GM12874 (cell line): ENCODE data around the gene MAPK8IP3.

Source experiments
- TF ChIP-seq, protein P1 (sequence below): IDR thresholded peaks from 2 replicates; pipeline ENCODE4 v1.5.1; 2011; ENCODE audit warnings: low read depth, mild to moderate bottlenecking, control low read depth, low read length, moderate library complexity; ENCODE audit not compliant: insufficient read depth

The MAPK8IP3 gene

DNA sequence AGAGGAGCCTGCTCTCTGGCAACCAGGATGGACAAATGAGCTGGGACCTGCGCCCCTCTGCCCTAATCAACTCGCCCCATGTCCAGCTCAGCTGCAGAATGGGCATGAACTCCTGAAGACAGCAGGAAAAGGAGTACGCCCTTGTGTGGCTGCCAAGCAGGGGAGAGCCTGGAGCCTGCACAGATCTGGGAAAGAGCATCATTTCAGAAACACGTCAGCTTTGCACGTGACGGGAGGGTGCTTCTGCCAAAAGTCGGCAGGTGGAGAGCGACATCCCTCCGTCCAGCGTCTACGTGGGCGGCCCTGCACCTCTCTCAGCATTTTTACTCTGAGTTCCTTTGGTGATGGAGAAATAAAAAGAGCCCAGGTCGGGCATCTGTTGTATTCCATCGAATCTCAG, 46.9 kb downstream of the MAPK8IP3 start:
- TF ChIP-seq, protein P1, sequence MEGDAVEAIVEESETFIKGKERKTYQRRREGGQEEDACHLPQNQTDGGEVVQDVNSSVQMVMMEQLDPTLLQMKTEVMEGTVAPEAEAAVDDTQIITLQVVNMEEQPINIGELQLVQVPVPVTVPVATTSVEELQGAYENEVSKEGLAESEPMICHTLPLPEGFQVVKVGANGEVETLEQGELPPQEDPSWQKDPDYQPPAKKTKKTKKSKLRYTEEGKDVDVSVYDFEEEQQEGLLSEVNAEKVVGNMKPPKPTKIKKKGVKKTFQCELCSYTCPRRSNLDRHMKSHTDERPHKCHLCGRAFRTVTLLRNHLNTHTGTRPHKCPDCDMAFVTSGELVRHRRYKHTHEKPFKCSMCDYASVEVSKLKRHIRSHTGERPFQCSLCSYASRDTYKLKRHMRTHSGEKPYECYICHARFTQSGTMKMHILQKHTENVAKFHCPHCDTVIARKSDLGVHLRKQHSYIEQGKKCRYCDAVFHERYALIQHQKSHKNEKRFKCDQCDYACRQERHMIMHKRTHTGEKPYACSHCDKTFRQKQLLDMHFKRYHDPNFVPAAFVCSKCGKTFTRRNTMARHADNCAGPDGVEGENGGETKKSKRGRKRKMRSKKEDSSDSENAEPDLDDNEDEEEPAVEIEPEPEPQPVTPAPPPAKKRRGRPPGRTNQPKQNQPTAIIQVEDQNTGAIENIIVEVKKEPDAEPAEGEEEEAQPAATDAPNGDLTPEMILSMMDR, result no peak

DNA sequence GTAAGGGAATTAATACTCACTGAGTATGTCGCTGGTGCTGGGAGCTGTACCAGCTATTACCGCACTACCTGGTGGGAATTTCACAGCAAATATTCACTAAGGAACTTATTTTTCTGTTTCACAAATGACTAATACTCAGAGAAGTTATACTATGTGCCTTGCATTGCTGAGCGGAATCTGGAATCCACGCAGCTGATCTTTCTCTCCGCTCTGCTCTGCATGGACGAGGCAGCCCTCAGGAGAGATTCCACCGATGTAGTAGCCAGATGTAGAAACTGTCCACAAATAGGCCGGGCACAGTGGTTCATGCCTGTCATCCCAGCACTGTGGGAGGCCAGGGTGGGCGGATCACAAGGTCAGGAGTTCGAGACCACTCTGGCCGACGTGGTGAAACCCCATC, 48.2 kb downstream of the MAPK8IP3 start:
- TF ChIP-seq, protein P1, result no peak

DNA sequence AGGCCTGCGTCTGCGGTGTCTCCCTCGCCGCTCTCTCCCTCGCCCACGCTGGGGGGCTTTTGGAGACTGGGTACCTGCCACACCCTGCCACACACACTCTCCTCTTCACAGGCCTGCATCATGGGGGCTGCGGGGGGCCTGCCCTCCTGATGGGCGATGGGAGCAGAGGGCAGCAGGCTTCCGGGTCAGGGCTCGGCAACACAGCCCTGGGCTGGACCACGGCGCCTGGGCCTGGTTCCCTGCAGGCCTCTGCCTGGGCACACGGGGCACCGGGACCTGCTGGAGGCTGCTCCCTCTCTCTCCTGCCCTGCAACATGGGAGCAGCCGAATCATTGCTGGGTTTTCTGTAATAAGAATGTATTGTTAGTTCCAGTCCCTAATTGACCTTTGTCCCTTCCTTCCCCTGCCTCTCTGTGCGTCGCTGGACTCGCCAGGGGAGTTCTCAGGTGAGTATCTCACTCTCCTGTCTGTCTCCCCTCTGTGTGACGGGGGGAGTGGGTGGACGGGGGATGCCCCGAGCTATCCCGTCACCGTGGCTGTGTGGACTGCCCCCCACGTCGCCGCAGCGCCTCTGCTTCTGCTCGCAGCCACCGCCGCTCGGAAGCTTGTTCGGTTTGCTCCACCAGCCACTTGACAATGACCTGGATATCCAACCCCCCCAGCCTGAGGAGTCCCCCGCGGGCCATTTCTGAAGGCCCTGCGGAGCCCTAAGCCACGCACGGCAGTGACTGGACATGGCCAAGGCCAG, 51.9 kb downstream of the MAPK8IP3 start:
- TF ChIP-seq, protein P1, result no peak

DNA sequence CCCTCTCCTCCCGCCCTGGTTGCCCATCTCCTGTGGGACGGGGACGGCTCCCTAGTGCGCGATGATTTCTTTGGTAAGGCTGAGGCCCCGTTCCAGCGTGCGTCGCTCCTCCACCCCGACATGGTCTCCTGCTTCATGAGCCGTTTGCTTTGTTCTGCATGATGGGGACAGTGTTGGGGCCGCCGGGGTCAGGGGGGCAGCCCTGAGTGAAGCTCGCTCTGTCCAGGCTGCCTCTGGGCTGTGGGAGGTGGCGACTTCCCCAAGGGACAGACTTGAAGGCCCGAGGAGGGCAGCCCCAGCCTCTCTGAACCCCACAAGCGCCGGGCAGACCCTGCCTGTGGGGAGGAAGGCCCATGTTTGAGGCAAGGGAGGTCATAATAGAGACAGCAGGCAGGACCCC, 52.9 kb downstream of the MAPK8IP3 start:
- TF ChIP-seq, protein P1, result no peak

DNA sequence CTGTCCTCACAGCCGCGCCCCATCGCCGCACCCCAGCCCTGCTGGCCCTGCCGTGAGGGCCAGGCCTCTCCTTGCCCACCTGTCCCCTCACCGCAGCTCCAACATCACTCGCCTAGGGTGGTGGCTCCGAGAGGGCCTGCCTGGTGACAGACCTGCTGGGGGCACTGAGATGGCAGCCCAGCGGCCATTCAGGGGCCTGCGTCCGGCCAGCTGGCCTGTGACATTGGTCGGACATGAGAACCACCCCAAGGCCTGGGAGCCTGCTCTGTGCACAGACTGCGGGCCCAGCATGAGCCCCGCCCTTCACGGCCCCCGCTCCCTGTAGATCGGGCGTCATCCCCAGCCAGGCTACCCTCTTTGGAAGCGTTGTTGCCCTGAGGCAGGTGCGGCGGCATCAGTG, 53.5 kb downstream of the MAPK8IP3 start:
- TF ChIP-seq, protein P1, result no peak

DNA sequence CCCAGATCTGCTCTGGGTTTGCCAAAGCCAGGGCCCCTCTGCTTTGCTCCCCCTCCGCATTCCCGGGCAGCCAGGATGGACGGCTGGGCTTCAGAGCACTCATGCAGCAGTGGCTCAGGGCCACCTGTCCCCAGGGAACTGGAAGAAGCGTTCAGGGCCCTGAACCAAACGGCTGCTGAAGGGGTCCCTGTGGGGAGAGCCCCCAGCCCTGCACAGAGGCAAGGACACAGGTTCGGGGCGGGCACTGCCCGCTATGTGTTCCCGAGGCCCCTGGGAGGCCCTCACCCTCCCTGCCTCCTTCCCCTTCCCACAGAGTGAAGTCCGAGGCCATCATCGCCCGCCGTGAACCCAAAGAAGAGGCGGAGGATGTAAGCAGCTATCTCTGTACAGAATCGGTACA, 54.9 kb downstream of the MAPK8IP3 start:
- TF ChIP-seq, protein P1, result no peak

DNA sequence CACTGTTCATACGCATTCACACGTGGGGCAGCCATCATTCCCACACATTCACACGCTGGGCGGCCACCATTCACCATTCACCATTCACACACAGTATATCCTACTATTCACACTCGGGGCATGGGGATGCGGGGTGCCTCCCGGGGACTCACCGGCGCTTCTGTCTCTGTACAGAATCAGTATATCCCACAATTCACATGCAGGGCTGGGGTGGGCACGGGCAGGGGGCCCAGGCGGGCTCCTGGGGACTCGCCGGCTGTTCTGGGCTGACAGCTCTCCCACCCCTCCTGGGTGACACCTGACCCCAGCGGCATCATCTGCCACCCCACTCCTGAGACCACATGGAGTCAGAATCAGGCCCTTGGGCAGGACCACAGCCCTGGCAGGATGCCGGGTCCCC, 55.8 kb downstream of the MAPK8IP3 start:
- TF ChIP-seq, protein P1, result no peak
